Measurements from ENCODE around the gene PHB1. TPM values are rescaled to one million over a fixed set of nuclear protein-coding genes. Genes with fewer than 3 reads are reported as not detected.

The PHB1 gene
- total RNA-seq, 1 donor from 2014 or later = 114 TPM

DNA sequence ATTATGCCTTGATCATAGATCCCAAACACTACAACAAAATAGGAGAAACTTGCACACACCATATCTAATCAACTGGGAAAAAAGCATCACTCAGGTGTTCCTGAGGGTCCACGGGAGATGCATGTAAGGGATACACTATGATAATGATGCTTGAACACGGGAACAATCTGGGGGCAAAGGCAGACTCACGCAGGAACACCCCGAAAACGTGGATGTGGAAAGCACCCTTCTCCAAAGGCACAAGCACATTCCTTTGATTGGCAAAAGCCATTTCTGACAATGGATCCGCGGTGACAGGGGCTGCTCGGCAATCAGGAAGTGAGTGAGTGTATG is 53.9 kb downstream of the PHB1 start:
- no peak for DNase-seq (ENCODE audit: low spot score)
- Mint-ChIP-seq H3K4me3 (ENCODE audit: unreplicated experiment) (peak overlapping the region; percentile 82), H3K36me3 (ENCODE audit: low read depth) (no peaks in the 10 kb centered on the region), H3K4me1 (ENCODE audit: low read depth) (peaks cover 37% of the 10 kb centered on the region), H3K9me3 (ENCODE audit: low read depth) (no peaks in the 10 kb centered on the region), H3K27ac (ENCODE audit: unreplicated experiment) (peak overlapping the region; percentile 84), H3K27me3 (ENCODE audit: low read depth) (no peaks in the 10 kb centered on the region)
- TF ChIP-seq, protein P1, sequence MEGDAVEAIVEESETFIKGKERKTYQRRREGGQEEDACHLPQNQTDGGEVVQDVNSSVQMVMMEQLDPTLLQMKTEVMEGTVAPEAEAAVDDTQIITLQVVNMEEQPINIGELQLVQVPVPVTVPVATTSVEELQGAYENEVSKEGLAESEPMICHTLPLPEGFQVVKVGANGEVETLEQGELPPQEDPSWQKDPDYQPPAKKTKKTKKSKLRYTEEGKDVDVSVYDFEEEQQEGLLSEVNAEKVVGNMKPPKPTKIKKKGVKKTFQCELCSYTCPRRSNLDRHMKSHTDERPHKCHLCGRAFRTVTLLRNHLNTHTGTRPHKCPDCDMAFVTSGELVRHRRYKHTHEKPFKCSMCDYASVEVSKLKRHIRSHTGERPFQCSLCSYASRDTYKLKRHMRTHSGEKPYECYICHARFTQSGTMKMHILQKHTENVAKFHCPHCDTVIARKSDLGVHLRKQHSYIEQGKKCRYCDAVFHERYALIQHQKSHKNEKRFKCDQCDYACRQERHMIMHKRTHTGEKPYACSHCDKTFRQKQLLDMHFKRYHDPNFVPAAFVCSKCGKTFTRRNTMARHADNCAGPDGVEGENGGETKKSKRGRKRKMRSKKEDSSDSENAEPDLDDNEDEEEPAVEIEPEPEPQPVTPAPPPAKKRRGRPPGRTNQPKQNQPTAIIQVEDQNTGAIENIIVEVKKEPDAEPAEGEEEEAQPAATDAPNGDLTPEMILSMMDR (IDR thresholded peaks at IDR 0.05) = no peak

DNA sequence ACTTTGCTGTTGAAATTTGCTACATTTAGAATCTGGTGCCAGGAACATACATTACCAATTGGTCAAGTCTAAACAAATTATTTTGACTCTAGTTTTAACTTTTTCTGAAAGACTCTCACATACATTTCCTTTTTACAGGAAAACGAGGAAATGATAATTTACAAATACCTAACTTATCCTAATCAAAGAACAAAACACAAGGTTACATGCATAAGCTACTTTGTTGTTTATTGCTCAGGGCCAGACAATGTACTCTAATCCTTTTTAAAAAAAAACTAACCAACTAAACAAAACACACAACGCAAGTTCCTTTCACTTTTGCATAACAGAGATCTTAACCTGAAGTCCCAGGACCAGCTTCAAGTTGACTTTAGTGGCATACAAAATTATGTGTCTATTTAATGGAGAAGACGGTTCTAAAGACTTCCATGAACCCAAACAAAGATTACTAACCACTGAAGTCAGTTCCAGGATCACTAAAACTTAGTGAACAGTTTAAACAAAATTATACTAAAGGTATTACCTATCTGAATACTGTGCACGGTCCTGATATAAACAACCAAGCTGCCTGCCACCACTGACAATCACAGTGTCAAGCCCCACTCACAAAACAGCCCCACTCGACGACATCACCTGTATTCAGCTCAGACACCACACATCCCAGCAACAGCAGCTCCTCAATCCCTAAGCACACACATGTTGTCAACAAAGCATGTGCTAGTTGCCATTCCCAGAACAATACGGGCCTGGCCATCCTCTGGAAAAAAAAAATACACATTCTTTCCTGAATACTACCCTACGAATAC is 54.5 kb downstream of the PHB1 start:
- TF ChIP-seq, protein P1 (IDR thresholded peaks at IDR 0.05) = no peak
- H3K4me3 Mint-ChIP-seq (ENCODE audit: unreplicated experiment) = peak overlapping the region; percentile 82
- H3K27me3 Mint-ChIP-seq (ENCODE audit: low read depth) = no peaks in the 10 kb centered on the region
- H3K27ac Mint-ChIP-seq (ENCODE audit: unreplicated experiment) = peak overlapping the region; percentile 84
- no peak for DNase-seq (ENCODE audit: low spot score)
- H3K9me3 Mint-ChIP-seq (ENCODE audit: low read depth) = no peaks in the 10 kb centered on the region
- H3K4me1 Mint-ChIP-seq (ENCODE audit: low read depth) = peaks cover 37% of the 10 kb centered on the region
- no peaks in the 10 kb centered on the region for H3K36me3 Mint-ChIP-seq (ENCODE audit: low read depth)

DNA sequence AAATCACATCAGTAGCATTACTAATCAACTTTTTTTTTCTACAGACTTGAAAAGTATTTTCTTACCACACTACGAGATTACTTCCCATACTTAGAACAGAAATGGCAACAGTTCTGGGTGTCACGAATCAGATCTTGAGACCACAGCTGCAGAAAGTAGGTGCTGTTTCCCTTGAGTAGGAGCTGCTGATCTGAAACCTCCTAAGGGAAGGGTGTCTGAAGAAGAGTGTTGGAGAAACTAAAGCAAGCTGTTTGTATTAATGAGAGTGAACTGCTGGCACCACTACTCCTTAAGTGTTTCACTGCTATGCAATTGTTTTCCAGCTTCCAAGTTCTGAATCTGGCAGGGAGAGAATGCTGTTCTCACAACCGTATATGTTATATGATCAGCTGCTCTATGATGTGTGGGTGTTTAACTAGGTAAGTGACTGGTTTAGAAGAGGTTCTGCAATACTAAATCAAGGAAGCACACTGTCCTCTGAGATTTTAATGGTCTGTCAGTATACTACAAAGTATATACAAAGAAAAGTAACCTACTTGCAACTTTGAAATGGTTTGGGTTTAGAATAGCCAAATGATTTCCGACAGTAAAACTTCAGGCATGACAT is 55.9 kb downstream of the PHB1 start:
- DNase-seq (ENCODE audit: low spot score) = no peak
- Mint-ChIP-seq H3K4me1 (ENCODE audit: low read depth) (peaks cover 37% of the 10 kb centered on the region), H3K36me3 (ENCODE audit: low read depth) (no peaks in the 10 kb centered on the region), H3K27ac (ENCODE audit: unreplicated experiment) (peak overlapping the region; percentile 20), H3K9me3 (ENCODE audit: low read depth) (no peaks in the 10 kb centered on the region), H3K4me3 (ENCODE audit: unreplicated experiment) (no peak overlapping the region), H3K27me3 (ENCODE audit: low read depth) (no peaks in the 10 kb centered on the region)
- TF ChIP-seq, protein P1 (IDR thresholded peaks at IDR 0.05) = no peak

DNA sequence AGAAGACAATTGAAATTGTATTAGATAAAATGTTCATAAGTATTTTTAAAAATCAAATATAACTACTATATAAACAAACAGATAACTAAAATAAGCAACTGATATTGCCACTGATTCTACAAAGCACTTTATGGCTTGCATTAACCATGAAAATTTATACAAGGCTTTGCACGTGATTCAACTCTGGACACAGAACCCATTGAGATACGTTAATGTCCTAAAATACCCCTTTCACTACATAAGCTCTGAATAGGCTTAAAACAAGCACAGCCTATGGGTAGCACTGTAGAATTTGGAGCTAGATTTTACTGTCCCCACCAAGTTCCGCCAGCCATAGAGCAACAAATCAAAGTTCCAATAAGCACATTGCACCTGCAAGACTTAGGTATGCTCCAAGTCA is 57.2 kb downstream of the PHB1 start:
- Mint-ChIP-seq H3K27me3 (ENCODE audit: low read depth) (no peaks in the 10 kb centered on the region), H3K9me3 (ENCODE audit: low read depth) (no peaks in the 10 kb centered on the region), H3K27ac (ENCODE audit: unreplicated experiment) (no peak overlapping the region), H3K4me3 (ENCODE audit: unreplicated experiment) (no peak overlapping the region), H3K36me3 (ENCODE audit: low read depth) (no peaks in the 10 kb centered on the region), H3K4me1 (ENCODE audit: low read depth) (peaks cover 45% of the 10 kb centered on the region)
- no peak for DNase-seq (ENCODE audit: low spot score)
- TF ChIP-seq, protein P1 (IDR thresholded peaks at IDR 0.05) = no peak

DNA sequence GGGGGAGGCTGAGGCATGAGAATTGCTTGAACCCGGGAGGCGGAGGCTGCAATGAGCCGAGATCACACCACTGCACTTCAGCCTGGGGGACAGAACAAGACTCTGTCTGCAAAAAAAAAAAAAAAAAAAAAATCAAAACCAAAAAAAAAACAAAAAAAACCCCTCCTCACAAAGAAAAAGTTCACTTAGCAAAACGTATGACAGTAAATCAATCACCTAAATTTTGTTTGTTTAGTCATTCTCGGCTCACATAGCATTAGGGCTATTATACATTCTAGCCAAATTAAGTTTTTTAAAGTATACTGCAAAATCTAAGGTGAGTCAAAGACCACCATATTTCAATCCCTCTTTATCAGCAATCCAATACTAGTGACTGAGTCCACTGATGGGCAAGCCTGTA is 58.4 kb downstream of the PHB1 start:
- Mint-ChIP-seq H3K27ac (ENCODE audit: unreplicated experiment) (no peak overlapping the region), H3K36me3 (ENCODE audit: low read depth) (no peaks in the 10 kb centered on the region), H3K27me3 (ENCODE audit: low read depth) (no peaks in the 10 kb centered on the region), H3K4me3 (ENCODE audit: unreplicated experiment) (no peak overlapping the region), H3K9me3 (ENCODE audit: low read depth) (no peaks in the 10 kb centered on the region), H3K4me1 (ENCODE audit: low read depth) (peaks cover 42% of the 10 kb centered on the region)
- no peak for DNase-seq (ENCODE audit: low spot score)
- TF ChIP-seq, protein P1 (IDR thresholded peaks at IDR 0.05) = no peak

Other genes starting within 250 kb of the PHB1 start
- gene GNGT2, start 204.3 kb downstream of the PHB1 start, total RNA-seq = not detected in 3 replicates
- gene ABI3, start 204.2 kb downstream of the PHB1 start, total RNA-seq = not detected in 3 replicates
- gene PHOSPHO1, start 184.1 kb downstream of the PHB1 start, total RNA-seq = 0.36 TPM in 1 of 3 replicates, not detected in the others
- gene ZNF652, start 52.6 kb downstream of the PHB1 start, total RNA-seq = 45.0 to 59.3 TPM (median 48.0 TPM) in 3 replicates
- 1.7 to 4.4 TPM (median 1.8 TPM) in 3 replicates for gene NGFR, start 80.4 kb upstream of the PHB1 start, total RNA-seq
- 4.2 to 4.7 TPM (median 4.5 TPM) in 3 replicates for gene NXPH3, start 161.0 kb upstream of the PHB1 start, total RNA-seq

All from chondrocyte (in vitro differentiated cells).